Transverse colon (tissue), 3 donors: Measurements from ENCODE around the gene RAMP1.

Experiments used
- EP300 ChIP-seq: sonication (generic); formaldehyde crosslinking; IDR thresholded peaks from one replicate; pipeline ENCODE4 v1.6.1; 2017; ENCODE audit warnings: antibody characterized with exemption, low read depth
- POLR2A ChIP-seq: fragments of 450-650 bp; IDR thresholded peaks from one replicate; pipeline ENCODE4 v1.6.1; 2016; ENCODE audit warnings: antibody characterized with exemption, mild to moderate bottlenecking, moderate library complexity
- TF ChIP-seq, protein P1 (sequence below), 5 experiments: fragments of 200-600 bp in 3 of 5; fragments of 450-650 bp in 2 of 5; sonication (generic) in 3 of 5; IDR thresholded peaks; 1 replicate in 2 of 5; 2 replicates in 3 of 5; pipeline ENCODE4 v1.5.1; 2016 to 2017; ENCODE audit warnings: antibody characterized with exemption in 5 of 5, inconsistent platforms in 3 of 5, mild to moderate bottlenecking in 2 of 5, moderate library complexity in 1 of 5

DNA sequence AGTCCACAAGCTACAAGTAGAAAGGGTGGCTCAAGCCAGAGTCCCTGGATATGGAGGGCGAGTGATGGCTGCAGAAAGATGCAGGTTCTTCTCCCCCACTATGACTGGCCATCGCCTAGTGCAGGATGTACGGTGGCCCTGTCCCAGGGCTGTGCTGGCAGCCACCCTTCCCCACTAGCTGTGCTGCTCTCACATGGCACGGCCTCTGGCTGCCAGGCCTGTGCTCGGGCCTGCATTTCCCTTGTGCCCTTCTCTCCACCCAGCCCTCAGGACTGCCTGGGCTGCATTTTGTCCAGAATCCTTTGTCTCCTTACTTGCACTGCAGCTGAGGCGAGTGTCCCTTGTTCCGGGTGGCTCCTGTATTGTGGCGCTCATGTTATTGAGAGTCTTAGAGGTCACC is 1.6 kb upstream of the RAMP1 start:
- no peak for TF ChIP-seq EP300
- TF ChIP-seq, protein P1, sequence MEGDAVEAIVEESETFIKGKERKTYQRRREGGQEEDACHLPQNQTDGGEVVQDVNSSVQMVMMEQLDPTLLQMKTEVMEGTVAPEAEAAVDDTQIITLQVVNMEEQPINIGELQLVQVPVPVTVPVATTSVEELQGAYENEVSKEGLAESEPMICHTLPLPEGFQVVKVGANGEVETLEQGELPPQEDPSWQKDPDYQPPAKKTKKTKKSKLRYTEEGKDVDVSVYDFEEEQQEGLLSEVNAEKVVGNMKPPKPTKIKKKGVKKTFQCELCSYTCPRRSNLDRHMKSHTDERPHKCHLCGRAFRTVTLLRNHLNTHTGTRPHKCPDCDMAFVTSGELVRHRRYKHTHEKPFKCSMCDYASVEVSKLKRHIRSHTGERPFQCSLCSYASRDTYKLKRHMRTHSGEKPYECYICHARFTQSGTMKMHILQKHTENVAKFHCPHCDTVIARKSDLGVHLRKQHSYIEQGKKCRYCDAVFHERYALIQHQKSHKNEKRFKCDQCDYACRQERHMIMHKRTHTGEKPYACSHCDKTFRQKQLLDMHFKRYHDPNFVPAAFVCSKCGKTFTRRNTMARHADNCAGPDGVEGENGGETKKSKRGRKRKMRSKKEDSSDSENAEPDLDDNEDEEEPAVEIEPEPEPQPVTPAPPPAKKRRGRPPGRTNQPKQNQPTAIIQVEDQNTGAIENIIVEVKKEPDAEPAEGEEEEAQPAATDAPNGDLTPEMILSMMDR (IDR thresholded peaks at IDR 0.05) = no peak
- TF ChIP-seq POLR2A = no peak
